Measurements from ENCODE around the gene PDGFRB.

Gene PDGFRB

GRCh38 chr5:150181766-150182545, 26.3 kb upstream of the PDGFRB start:
- DNase-seq = no peak

GRCh38 chr5:150181027-150181426, 25.4 kb upstream of the PDGFRB start:
- DNase-seq = no peak

- no peak for DNase-seq
Measured at GRCh38 chr5:150180241-150181026, 24.8 kb upstream of the PDGFRB start.

GRCh38 chr5:150179019-150179620, 23.5 kb upstream of the PDGFRB start:
- DNase-seq = no peak

GRCh38 chr5:150178262-150178661, 22.6 kb upstream of the PDGFRB start:
- DNase-seq = no peak

- no peak for DNase-seq
Measured at GRCh38 chr5:150177721-150178120, 22.1 kb upstream of the PDGFRB start.

GRCh38 chr5:150176745-150177477, 21.3 kb upstream of the PDGFRB start:
- DNase-seq = no peak

GRCh38 chr5:150175536-150175935, 19.9 kb upstream of the PDGFRB start:
- DNase-seq = no peak

- DNase-seq = no peak
Measured at GRCh38 chr5:150175076-150175475, 19.4 kb upstream of the PDGFRB start.

- DNase-seq = no peak
Measured at GRCh38 chr5:150174285-150174684, 18.6 kb upstream of the PDGFRB start.

- DNase-seq = no peak
Measured at GRCh38 chr5:150173161-150173560, 17.5 kb upstream of the PDGFRB start.

GRCh38 chr5:150172556-150172955, 16.9 kb upstream of the PDGFRB start:
- DNase-seq = no peak

GRCh38 chr5:150172145-150172544, 16.5 kb upstream of the PDGFRB start:
- no peak for DNase-seq

- no peak for DNase-seq
Measured at GRCh38 chr5:150168864-150169263, 13.2 kb upstream of the PDGFRB start.

- no peak for DNase-seq
Measured at GRCh38 chr5:150167908-150168307, 12.3 kb upstream of the PDGFRB start.

GRCh38 chr5:150167512-150167850, 11.8 kb upstream of the PDGFRB start:
- DNase-seq = no peak

- no peak for DNase-seq
Measured at GRCh38 chr5:150166650-150167511, 11.2 kb upstream of the PDGFRB start, which contains the start of gene CDX1. CDX1 (plus strand) TSS chr5:150166778; CDS start chr5:150166877, 99 bp downstream.

GRCh38 chr5:150166037-150166649, 10.5 kb upstream of the PDGFRB start:
- no peak for DNase-seq

- DNase-seq = no peak
Measured at GRCh38 chr5:150164211-150164980, 8.8 kb upstream of the PDGFRB start.

- DNase-seq = no peak
Measured at GRCh38 chr5:150163547-150164059, 8.0 kb upstream of the PDGFRB start.

- DNase-seq = no peak
Measured at GRCh38 chr5:150163035-150163434, 7.4 kb upstream of the PDGFRB start.
